ENCODE measurements around the gene ARID2.
A peak's percentile ranks its signal among the peaks of the same experiment; 100 is the strongest.

ARID2 gene

GRCh38 chr12:45704968-45705367 is 24.5 kb upstream of the ARID2 start:
- Mint-ChIP-seq H3K27ac (no peak overlapping the region), H3K4me1 (ENCODE audit: low read depth) (peaks cover 2% of the 10 kb centered on the region), H3K27me3 (ENCODE audit: low read depth) (peaks cover 11% of the 10 kb centered on the region), H3K4me3 (no peak overlapping the region), H3K36me3 (ENCODE audit: low read depth) (peaks cover 2% of the 10 kb centered on the region), H3K9me3 (peaks cover 3% of the 10 kb centered on the region)
- DNase-seq (ENCODE audit: low spot score), result no peak

- H3K4me1 Mint-ChIP-seq (ENCODE audit: low read depth), result peaks cover 2% of the 10 kb centered on the region
- no peak overlapping the region for H3K27ac Mint-ChIP-seq
- H3K4me3 Mint-ChIP-seq, result no peak overlapping the region
- peaks cover 3% of the 10 kb centered on the region for H3K9me3 Mint-ChIP-seq
- peaks cover 8% of the 10 kb centered on the region for H3K27me3 Mint-ChIP-seq (ENCODE audit: low read depth)
- H3K36me3 Mint-ChIP-seq (ENCODE audit: low read depth), result peaks cover 2% of the 10 kb centered on the region
- DNase-seq (ENCODE audit: low spot score), result no peak
Observed at GRCh38 chr12:45705404-45705803, 24.1 kb upstream of the ARID2 start.

- no peaks in the 10 kb centered on the region for H3K9me3 Mint-ChIP-seq
- H3K4me1 Mint-ChIP-seq (ENCODE audit: low read depth), result peaks cover 2% of the 10 kb centered on the region
- H3K36me3 Mint-ChIP-seq (ENCODE audit: low read depth), result peaks cover 2% of the 10 kb centered on the region
- no peak for DNase-seq (ENCODE audit: low spot score)
- H3K27ac Mint-ChIP-seq, result no peak overlapping the region
- peaks cover 4% of the 10 kb centered on the region for H3K27me3 Mint-ChIP-seq (ENCODE audit: low read depth)
- no peak overlapping the region for H3K4me3 Mint-ChIP-seq
Observed at GRCh38 chr12:45707241-45707857, 22.2 kb upstream of the ARID2 start.

- Mint-ChIP-seq H3K36me3 (ENCODE audit: low read depth) (peaks cover 4% of the 10 kb centered on the region), H3K4me3 (no peak overlapping the region), H3K9me3 (no peaks in the 10 kb centered on the region), H3K27me3 (ENCODE audit: low read depth) (peaks cover 4% of the 10 kb centered on the region), H3K4me1 (ENCODE audit: low read depth) (peaks cover 4% of the 10 kb centered on the region), H3K27ac (no peak overlapping the region)
- no peak for DNase-seq (ENCODE audit: low spot score)
Observed at GRCh38 chr12:45708363-45708762, 21.1 kb upstream of the ARID2 start.

GRCh38 chr12:45708901-45709300 is 20.6 kb upstream of the ARID2 start:
- Mint-ChIP-seq H3K4me1 (ENCODE audit: low read depth) (peaks cover 4% of the 10 kb centered on the region), H3K4me3 (no peak overlapping the region), H3K27me3 (ENCODE audit: low read depth) (peaks cover 4% of the 10 kb centered on the region), H3K27ac (no peak overlapping the region), H3K9me3 (no peaks in the 10 kb centered on the region), H3K36me3 (ENCODE audit: low read depth) (peaks cover 4% of the 10 kb centered on the region)
- no peak for DNase-seq (ENCODE audit: low spot score)

GRCh38 chr12:45712319-45712718 is 17.2 kb upstream of the ARID2 start:
- no peaks in the 10 kb centered on the region for H3K9me3 Mint-ChIP-seq
- no peaks in the 10 kb centered on the region for H3K27me3 Mint-ChIP-seq (ENCODE audit: low read depth)
- no peak overlapping the region for H3K4me3 Mint-ChIP-seq
- DNase-seq (ENCODE audit: low spot score), result no peak
- peaks cover 4% of the 10 kb centered on the region for H3K4me1 Mint-ChIP-seq (ENCODE audit: low read depth)
- H3K27ac Mint-ChIP-seq, result no peak overlapping the region
- peaks cover 5% of the 10 kb centered on the region for H3K36me3 Mint-ChIP-seq (ENCODE audit: low read depth)

- peaks cover 4% of the 10 kb centered on the region for H3K4me1 Mint-ChIP-seq (ENCODE audit: low read depth)
- H3K36me3 Mint-ChIP-seq (ENCODE audit: low read depth), result peaks cover 5% of the 10 kb centered on the region
- no peaks in the 10 kb centered on the region for H3K27me3 Mint-ChIP-seq (ENCODE audit: low read depth)
- H3K9me3 Mint-ChIP-seq, result no peaks in the 10 kb centered on the region
- DNase-seq (ENCODE audit: low spot score), result no peak
- no peak overlapping the region for H3K4me3 Mint-ChIP-seq
- H3K27ac Mint-ChIP-seq, result no peak overlapping the region
Observed at GRCh38 chr12:45713078-45713477, 16.4 kb upstream of the ARID2 start.

DNA sequence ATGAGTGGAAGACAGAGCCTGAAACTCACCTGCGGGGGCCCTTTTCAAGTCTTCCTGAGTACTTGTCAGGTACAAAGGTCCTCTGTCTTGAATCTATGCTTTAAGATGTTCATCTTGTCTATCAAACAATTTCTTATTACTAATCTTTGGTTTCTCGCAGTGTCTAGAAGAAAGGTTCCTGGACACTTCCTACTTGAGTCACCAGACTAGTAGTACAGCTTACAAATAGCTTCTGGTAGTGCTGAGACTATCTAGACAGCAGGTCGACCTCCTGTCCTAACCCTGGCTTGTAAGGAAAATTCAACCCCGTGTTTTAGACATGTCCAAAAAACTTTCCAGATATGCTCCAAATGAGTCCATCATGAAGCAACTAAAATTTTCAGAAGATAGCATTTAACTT is 11.2 kb upstream of the ARID2 start:
- H3K27me3 Mint-ChIP-seq (ENCODE audit: low read depth), result no peaks in the 10 kb centered on the region
- H3K4me3 Mint-ChIP-seq, result no peak overlapping the region
- H3K36me3 Mint-ChIP-seq (ENCODE audit: low read depth), result peaks cover 18% of the 10 kb centered on the region
- no peaks in the 10 kb centered on the region for H3K9me3 Mint-ChIP-seq
- DNase-seq (ENCODE audit: low spot score), result no peak
- no peak overlapping the region for H3K27ac Mint-ChIP-seq
- H3K4me1 Mint-ChIP-seq (ENCODE audit: low read depth), result peaks cover 23% of the 10 kb centered on the region

GRCh38 chr12:45720069-45720468 is 9.4 kb upstream of the ARID2 start:
- peaks cover 27% of the 10 kb centered on the region for H3K4me1 Mint-ChIP-seq (ENCODE audit: low read depth)
- H3K4me3 Mint-ChIP-seq, result no peak overlapping the region
- no peaks in the 10 kb centered on the region for H3K9me3 Mint-ChIP-seq
- H3K27ac Mint-ChIP-seq, result no peak overlapping the region
- DNase-seq (ENCODE audit: low spot score), result no peak
- peaks cover 19% of the 10 kb centered on the region for H3K36me3 Mint-ChIP-seq (ENCODE audit: low read depth)
- no peaks in the 10 kb centered on the region for H3K27me3 Mint-ChIP-seq (ENCODE audit: low read depth)

- H3K36me3 Mint-ChIP-seq (ENCODE audit: low read depth), result peaks cover 25% of the 10 kb centered on the region
- H3K27ac Mint-ChIP-seq, result no peak overlapping the region
- H3K9me3 Mint-ChIP-seq, result no peaks in the 10 kb centered on the region
- DNase-seq (ENCODE audit: low spot score), result no peak
- H3K4me3 Mint-ChIP-seq, result no peak overlapping the region
- no peaks in the 10 kb centered on the region for H3K27me3 Mint-ChIP-seq (ENCODE audit: low read depth)
- H3K4me1 Mint-ChIP-seq (ENCODE audit: low read depth), result peaks cover 27% of the 10 kb centered on the region
Observed at GRCh38 chr12:45721369-45721768, 8.1 kb upstream of the ARID2 start.

DNA sequence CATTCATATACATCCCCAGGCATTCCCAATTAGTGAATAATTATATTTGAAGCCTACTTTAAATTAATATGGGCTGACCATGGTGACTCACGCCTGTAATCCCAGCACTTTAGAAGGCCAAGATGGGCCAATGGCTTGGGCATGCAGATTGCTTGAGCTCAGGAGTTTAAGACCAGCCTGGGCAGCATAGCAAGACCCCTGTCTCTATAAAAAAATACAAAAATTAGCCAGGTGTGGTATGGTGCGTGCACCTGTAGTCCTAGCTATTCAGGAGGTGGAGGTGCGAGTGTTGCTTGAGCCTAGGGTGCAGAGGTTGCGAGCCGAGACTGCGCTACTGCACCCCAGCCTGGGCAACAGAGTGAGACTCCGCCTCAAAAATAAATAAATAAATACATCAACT is 7.6 kb upstream of the ARID2 start:
- H3K27me3 Mint-ChIP-seq (ENCODE audit: low read depth), result no peaks in the 10 kb centered on the region
- DNase-seq (ENCODE audit: low spot score), result no peak
- H3K36me3 Mint-ChIP-seq (ENCODE audit: low read depth), result peaks cover 24% of the 10 kb centered on the region
- peaks cover 27% of the 10 kb centered on the region for H3K4me1 Mint-ChIP-seq (ENCODE audit: low read depth)
- no peaks in the 10 kb centered on the region for H3K9me3 Mint-ChIP-seq
- H3K4me3 Mint-ChIP-seq, result no peak overlapping the region
- no peak overlapping the region for H3K27ac Mint-ChIP-seq

DNA sequence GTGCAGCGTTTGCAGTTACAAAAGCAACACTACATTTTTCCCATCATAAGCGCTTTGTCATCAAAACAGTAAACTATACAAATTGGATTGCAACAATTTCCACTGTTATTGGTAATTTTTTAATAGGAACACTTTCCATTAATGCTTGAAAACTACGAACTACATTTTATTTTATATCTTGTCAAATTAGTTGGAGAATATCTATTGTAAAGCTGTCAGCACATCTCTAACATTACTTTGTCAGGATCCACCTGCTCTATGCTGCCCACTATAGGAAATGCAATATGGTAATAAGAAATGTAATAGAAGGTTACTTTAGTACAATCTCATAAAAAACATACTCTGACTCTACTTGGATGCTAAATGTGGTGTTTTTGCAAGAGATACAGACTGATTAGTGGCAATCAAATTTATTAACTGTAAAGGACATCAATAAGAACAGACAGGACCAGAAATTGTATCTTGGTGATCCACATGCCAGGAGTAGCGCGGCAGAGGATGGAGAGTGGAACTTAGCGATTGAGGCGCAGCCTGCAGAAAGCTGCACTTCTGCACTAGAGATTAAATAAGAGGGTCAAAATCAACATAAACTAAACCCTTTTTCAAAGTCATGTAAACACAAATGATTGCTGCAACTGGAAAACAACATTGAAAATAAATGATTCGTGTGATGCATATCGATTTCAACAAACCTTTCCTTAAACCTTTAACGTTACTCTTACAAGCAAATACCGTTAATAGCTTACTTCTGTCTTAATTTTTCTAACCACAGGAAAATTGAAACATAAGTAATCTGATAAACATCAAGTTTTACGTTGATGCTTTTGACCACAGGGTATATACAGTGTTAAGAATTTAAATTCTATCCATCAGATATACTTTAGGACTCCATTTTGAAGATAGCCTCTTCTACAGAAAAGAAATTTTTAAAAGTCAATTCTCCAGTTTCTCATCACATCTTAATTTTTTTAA is 3.6 kb upstream of the ARID2 start:
- H3K27ac Mint-ChIP-seq, result peak overlapping the region; percentile 99
- H3K4me1 Mint-ChIP-seq (ENCODE audit: low read depth), result peaks cover 22% of the 10 kb centered on the region
- DNase-seq (ENCODE audit: low spot score), result no peak
- H3K36me3 Mint-ChIP-seq (ENCODE audit: low read depth), result peaks cover 23% of the 10 kb centered on the region
- peak overlapping the region; percentile 97 for H3K4me3 Mint-ChIP-seq
- no peaks in the 10 kb centered on the region for H3K9me3 Mint-ChIP-seq
- no peaks in the 10 kb centered on the region for H3K27me3 Mint-ChIP-seq (ENCODE audit: low read depth)

DNA sequence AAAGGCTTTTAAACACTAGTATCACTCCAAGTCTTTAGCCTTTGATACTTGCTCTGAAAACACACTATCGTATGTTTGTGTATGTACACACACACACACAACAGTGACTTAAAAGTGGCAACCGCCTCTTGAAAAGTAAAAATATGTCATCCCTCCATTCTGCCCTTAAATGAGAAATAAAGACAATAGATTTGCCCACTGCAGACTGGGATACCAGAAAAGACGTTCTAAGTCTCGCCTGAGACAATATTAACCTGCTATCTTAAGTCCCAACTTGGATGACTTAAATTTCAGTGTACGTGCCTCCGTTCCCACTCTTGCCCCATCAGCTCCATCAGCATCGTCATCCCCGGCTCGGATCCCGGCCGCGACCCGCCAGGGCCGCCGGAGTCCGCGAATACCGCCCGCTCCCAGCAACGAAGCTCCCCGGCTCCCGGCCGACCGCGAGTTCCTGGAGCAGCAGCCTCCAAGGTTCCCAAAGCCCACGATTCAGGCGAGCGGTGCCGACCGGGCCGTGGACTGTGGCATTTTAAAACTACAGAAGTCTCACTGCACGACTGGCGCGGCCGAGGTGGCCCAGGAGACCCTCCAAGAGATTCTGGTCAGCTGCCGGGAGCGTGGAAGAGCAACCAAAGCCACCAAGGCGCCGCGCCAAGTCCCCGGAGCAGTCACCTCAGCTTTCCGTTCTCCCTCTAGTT is 2.8 kb upstream of the ARID2 start:
- Mint-ChIP-seq H3K27ac (peak overlapping the region; percentile 99), H3K27me3 (ENCODE audit: low read depth) (no peaks in the 10 kb centered on the region), H3K9me3 (no peaks in the 10 kb centered on the region), H3K4me1 (ENCODE audit: low read depth) (peaks cover 15% of the 10 kb centered on the region), H3K4me3 (peak overlapping the region; percentile 97), H3K36me3 (ENCODE audit: low read depth) (peaks cover 25% of the 10 kb centered on the region)
- DNase-seq (ENCODE audit: low spot score), result no peak
